GM21786 (cell line): ENCODE data around the gene STING1.
"Not testable (repeated sequence)": the region's sequence is repeated elsewhere in the genome, so short reads cannot be mapped to it uniquely, and the experiment has no call there.

Source experiments
- ATAC-seq: cut with Tn5 transposase; IDR thresholded peaks from one replicate; pipeline ENCODE4 v1.9.1; 2021; ENCODE audit not compliant: unreplicated experiment

The STING1 gene

DNA sequence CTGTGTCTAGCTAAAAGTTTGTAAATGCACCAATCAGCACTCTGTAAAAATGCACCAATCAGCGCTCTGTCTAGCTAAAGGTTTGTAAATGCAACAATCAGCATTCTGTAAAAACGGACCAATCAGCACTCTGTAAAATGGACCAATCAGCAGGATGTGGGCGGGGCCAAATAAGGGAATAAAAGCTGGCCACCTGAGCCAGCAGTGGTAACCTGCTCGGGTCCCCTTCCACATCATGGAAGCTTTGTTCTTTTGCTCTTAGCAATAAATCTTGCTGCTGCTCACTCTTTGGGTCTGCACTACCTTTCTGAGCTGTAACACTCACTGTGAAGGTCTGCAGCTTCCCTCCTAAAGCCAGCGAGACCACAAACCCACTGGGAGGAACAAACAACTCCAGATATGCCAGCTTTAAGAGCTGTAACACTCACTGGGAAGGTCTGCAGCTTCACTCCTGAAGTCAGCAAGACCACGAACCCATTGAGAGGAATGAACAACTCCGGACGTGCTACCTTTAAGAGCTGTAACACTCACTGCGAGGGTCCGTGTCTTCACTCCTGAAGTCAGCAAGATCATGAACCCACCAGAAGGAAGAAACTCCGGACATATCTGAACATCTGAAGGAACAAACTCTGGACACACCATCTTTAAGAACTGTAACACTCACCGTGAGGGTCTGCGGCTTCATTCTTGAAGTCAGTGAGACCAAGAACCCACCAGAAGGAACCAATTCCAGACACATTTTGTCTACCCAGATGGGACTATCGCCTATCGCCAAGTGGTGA lies 20.7 kb upstream of the STING1 start:
- ATAC-seq = not testable (repeated sequence)

- ATAC-seq = no peak
These were observed 18.8 kb upstream of the STING1 start for GRCh38 chr5:139501381-139501780.

- no peak for ATAC-seq
These were observed 13.3 kb upstream of the STING1 start for GRCh38 chr5:139495638-139496435.

- no peak for ATAC-seq
These were observed 12.3 kb upstream of the STING1 start for GRCh38 chr5:139494832-139495231.

- no peak for ATAC-seq
These were observed 11.7 kb upstream of the STING1 start for GRCh38 chr5:139494256-139494655.

DNA sequence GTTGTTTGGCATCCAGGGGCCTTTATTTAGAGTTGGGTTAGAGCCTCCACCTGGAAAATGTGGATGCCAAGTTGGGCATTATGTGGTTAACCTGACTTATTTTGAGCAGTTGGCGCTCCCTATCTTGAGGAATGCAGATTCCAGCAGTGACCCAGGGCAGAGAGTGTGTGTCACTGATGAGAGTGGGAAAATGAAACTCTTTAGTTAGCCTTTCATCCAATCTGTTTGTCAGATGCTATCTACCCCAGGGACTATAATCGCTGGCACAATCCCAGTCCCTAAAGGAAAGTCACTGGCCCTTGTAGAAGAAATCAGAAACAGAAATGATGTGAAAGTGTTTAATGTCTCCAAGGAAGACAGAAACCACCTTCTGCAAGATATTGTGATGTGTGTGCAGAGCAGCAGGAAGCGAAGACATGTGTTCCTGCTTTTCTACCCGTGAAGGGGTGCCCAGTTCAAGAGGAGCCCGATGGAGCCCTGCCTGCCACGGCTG lies 10.2 kb upstream of the STING1 start:
- ATAC-seq = no peak

GRCh38 chr5:139488260-139488659 lies 5.7 kb upstream of the STING1 start:
- no peak for ATAC-seq

- no peak for ATAC-seq
These were observed 3.6 kb upstream of the STING1 start for GRCh38 chr5:139486201-139486600.

DNA sequence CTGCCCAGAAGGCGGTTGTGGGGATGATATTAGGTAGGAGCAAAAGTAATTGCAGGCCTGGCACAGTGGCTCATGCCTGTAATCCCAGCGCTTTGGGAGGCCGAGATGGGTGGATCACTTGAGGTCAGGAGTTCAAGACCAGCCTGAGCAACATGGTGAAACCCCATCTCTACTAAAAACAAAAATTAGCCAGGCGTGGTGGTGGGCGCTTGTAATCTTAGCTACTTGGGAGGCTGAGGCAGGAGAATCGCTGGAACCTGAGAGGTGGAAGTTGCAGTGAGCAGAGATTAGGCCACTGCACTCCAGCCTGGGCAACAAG lies 291 bp upstream of the STING1 start:
- not testable (repeated sequence) for ATAC-seq

DNA sequence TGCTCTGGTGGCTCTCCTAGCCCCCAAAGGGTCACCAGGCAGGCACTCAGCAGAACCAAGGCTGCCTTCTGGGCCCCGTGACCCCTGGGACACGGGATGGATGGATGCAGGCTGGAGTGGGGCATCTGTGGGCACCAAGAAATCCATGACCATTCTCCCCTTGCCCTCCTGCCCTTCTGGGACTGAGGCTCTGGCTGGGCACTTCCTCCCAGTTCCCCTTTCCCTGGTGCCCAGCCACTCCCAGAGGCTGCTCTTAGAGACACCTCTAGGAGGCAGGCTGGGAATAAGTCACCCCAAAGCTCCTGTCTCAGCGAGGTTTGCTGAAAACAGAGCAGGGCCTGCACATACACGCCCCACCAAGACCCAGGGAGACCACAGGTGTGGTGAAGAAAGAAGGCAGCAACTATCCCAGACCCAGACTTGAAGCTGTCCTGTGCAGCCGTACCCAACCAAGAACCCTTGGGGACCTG lies 943 bp downstream of the STING1 start:
- peak; percentile 29 for ATAC-seq

DNA sequence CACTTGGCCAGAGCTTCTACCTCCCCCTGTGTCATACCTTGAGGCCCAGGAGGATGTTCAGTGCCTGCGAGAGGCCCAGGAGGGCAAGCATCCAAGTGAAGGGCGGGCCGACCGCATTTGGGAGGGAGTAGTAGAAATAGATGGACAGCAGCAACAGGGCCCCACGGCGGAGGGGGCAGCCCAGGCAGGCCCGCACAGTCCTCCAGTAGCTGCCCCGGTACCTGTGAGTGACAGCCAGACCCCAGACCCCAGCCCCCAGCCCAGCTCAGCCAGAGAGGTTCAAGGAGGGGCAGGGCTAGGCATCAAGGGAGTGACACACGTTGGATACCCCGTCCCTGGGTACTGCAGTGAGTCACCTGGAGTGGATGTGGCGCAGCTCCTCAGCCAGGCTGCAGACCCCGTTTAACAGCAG lies 1.4 kb downstream of the STING1 start:
- no peak for ATAC-seq

GRCh38 chr5:139479729-139480128 lies 2.8 kb downstream of the STING1 start:
- not testable (repeated sequence) for ATAC-seq

GRCh38 chr5:139478657-139479423 lies 3.7 kb downstream of the STING1 start:
- not testable (repeated sequence) for ATAC-seq

GRCh38 chr5:139475865-139476617 lies 6.5 kb downstream of the STING1 start:
- no peak for ATAC-seq

DNA sequence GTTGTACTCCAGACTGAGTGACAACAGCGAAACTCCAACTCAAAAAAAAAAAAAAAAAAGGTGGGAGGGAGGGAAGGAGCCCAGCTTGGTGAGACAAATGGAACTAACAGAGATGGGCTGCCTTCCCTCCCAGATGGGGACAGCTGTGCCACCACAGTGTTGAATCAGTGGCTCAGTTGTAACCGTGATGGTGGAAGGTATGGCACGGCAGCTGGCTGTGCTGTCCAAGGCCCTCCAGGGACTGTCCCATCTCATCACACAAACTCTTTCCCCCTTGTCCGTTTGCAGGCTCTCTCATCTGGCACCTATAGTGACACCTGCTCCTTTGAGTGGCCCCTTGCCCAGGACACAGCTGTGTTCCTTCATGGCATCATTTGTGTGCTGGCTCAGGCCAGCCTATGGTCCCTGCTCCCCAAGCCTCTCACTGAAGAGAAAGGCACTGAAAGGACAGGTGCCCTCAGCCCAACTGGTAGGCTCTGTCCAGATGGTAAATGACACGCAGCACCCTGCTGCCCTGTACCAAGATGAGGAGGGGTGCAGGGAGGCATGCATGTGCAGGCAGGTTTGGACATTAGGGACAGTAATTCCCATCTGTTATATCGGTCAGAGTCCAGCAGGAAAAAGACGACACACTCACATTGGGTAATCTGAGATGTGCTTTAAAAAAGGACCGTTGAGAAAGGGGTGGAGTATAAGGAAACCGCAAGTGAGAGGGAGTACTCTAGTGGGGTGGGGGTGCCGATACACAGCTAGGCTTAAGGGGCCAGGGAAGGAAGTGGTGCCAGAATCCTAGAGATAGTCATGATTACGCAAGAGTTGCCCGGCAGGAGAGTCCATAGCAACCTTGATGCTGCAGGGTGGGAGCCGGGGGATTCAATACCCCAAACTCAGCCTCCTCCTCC lies 7.4 kb downstream of the STING1 start:
- no peak for ATAC-seq

GRCh38 chr5:139473565-139473964 lies 9.0 kb downstream of the STING1 start:
- no peak for ATAC-seq

DNA sequence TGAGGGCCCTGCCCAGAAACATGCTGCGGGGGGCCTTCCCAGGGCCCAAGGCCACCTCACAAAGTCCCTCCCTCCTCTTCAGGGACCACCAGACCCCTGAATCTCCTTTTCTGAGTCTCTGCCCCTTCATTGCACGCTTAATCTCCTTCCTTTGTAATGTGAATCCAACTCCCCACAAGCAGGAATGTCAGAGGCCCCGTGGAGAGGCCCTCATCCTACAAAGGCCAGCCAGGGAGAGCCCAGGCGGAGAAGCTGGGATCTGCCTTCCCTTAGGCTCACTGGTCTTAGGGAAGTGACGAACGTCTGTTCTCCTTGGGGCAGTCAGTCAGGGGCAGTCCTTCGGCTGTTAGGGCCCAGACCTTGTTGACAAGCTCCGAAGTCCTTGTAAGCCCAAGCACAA lies 9.5 kb downstream of the STING1 start:
- ATAC-seq = no peak

GRCh38 chr5:139472386-139473030 lies 10.1 kb downstream of the STING1 start:
- no peak for ATAC-seq

DNA sequence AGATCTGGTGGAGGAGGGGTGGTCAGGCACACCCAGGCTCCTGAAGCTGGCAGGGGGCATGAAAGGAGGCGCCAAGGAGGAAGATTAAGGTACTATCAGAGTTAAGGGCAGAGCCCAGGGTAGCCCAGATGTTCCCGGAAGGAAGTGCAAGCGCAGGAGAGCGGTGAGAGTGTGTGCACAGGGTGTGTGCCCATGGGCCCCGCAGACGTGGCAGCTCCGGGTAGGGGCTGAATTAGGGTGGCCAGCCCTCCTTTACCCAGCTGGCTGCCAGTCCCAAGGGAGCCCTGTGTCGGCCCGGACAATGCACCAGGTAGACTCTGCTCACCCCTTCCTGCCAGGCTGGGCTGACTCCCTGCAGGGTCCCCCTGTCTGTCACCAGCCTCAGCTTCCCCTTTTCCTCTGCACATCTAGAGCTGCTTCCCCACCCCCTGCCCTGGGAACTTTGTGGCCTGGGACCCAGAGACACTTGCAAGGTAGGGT lies 11.7 kb downstream of the STING1 start, which contains the start of gene SMIM33:
Gene SMIM33, plus strand, starts transcription at position 184 of the 480 bp plus-strand sequence. Its CDS starts 118 bp downstream, at position 302.
- no peak for ATAC-seq
